ENCODE measurements around the gene HSPA5.

- TF ChIP-seq POLR2A (IDR thresholded peaks at IDR 0.05; ENCODE audit: low read depth, low read length) = no peak
- TF ChIP-seq BRCA1 (IDR thresholded peaks at IDR 0.05; ENCODE audit: low read depth, low read length) = no peak
- TF ChIP-seq, protein P1, sequence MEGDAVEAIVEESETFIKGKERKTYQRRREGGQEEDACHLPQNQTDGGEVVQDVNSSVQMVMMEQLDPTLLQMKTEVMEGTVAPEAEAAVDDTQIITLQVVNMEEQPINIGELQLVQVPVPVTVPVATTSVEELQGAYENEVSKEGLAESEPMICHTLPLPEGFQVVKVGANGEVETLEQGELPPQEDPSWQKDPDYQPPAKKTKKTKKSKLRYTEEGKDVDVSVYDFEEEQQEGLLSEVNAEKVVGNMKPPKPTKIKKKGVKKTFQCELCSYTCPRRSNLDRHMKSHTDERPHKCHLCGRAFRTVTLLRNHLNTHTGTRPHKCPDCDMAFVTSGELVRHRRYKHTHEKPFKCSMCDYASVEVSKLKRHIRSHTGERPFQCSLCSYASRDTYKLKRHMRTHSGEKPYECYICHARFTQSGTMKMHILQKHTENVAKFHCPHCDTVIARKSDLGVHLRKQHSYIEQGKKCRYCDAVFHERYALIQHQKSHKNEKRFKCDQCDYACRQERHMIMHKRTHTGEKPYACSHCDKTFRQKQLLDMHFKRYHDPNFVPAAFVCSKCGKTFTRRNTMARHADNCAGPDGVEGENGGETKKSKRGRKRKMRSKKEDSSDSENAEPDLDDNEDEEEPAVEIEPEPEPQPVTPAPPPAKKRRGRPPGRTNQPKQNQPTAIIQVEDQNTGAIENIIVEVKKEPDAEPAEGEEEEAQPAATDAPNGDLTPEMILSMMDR (IDR thresholded peaks at IDR 0.05 in 2 of 3, conservative IDR thresholded peaks at IDR 0.05 in 1 of 3; ENCODE audit: control insufficient read depth in 2 of 3, extremely low read depth in 1 of 3, insufficient read depth in 1 of 3, low read depth in 3 of 3, low read length in 3 of 3) = no peak
- no peak for TF ChIP-seq BCL11A (IDR thresholded peaks at IDR 0.05; ENCODE audit: low read depth, low read length)
- TF ChIP-seq DPF2 (IDR thresholded peaks at IDR 0.05) = no peak
- TF ChIP-seq MYB (IDR thresholded peaks at IDR 0.05; ENCODE audit: borderline replicate concordance, low read depth, low read length) = no peak
- TF ChIP-seq HDAC6 (IDR thresholded peaks at IDR 0.05; ENCODE audit: unreplicated experiment) = no peak
- no peak for TF ChIP-seq TAF1 (IDR thresholded peaks at IDR 0.05; ENCODE audit: borderline replicate concordance, low read depth, low read length)
- TF ChIP-seq JUND (IDR thresholded peaks at IDR 0.05; ENCODE audit: low read depth, low read length) = no peak
- TF ChIP-seq, protein P2, sequence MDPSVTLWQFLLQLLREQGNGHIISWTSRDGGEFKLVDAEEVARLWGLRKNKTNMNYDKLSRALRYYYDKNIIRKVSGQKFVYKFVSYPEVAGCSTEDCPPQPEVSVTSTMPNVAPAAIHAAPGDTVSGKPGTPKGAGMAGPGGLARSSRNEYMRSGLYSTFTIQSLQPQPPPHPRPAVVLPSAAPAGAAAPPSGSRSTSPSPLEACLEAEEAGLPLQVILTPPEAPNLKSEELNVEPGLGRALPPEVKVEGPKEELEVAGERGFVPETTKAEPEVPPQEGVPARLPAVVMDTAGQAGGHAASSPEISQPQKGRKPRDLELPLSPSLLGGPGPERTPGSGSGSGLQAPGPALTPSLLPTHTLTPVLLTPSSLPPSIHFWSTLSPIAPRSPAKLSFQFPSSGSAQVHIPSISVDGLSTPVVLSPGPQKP (IDR thresholded peaks at IDR 0.05; ENCODE audit: low read depth, low read length) = no peak
- TF ChIP-seq GABPA (IDR thresholded peaks at IDR 0.05; ENCODE audit: low read depth) = no peak
- TF ChIP-seq EP300 (IDR thresholded peaks at IDR 0.05; ENCODE audit: borderline replicate concordance in 1 of 2, control insufficient read depth in 1 of 2, low read depth in 2 of 2, low read length in 2 of 2) = no peak
These were observed 35.6 kb upstream of the HSPA5 start for GRCh38 chr9:125276771-125277170.
